Sigmoid colon (tissue), 7 donors: ENCODE results near the gene CRTAC1. TPM values are rescaled to one million over a fixed set of nuclear protein-coding genes. Genes with fewer than 3 reads are reported as not detected.

ENCODE experiments used
- DNase-seq: peaks from one replicate; pipeline ENCODE4 v3.0.0-alpha.2; 2019
- H3K27ac ChIP-seq, 4 donors: fragments of 200-600 bp; sonication (generic); one replicate each; pipeline ENCODE4 v1.5.1; 2016 to 2019; ENCODE audit warnings: mild to moderate bottlenecking in 1 of 4
- H3K27me3 ChIP-seq, 3 donors: fragments of 200-600 bp; sonication (generic); one replicate each; pipeline ENCODE4 v1.5.1; 2019; ENCODE audit warnings: mild to moderate bottlenecking in 1 of 3
- H3K36me3 ChIP-seq, 4 donors: fragments of 200-600 bp; sonication (generic); one replicate each; pipeline ENCODE4 v1.5.1; 2016 to 2019
- H3K4me1 ChIP-seq, 4 donors: fragments of 200-600 bp; sonication (generic); one replicate each; pipeline ENCODE4 v1.5.1; 2017 to 2019
- H3K4me3 ChIP-seq, 4 donors: fragments of 200-600 bp; sonication (generic); one replicate each; pipeline ENCODE4 v1.5.1; 2017 to 2019; ENCODE audit warnings: mild to moderate bottlenecking in 2 of 4, moderate library complexity in 1 of 4
- H3K9me3 ChIP-seq, 4 donors: fragments of 200-600 bp in 3 of 4; sonication (generic) in 3 of 4; one replicate each; pipeline versions ENCODE4 v1.5.1 to v1.6.1; 2013 to 2019
- CTCF ChIP-seq, 4 experiments: fragments of 450-650 bp in 3 of 4; fragments of 200-600 bp in 1 of 4; IDR thresholded peaks; one replicate each; pipeline ENCODE4 v1.5.1; 2016 to 2019; ENCODE audit warnings: antibody characterized with exemption in 4 of 4, mild to moderate bottlenecking in 3 of 4, moderate library complexity in 2 of 4
- EP300 ChIP-seq, 4 donors: sonication (generic); formaldehyde crosslinking; IDR thresholded peaks; one replicate each; pipeline ENCODE4 v1.6.1; 2017; ENCODE audit warnings: antibody characterized with exemption in 4 of 4
- POLR2A ChIP-seq, 2 donors: fragments of 450-650 bp; IDR thresholded peaks; one replicate each; pipeline ENCODE4 v1.6.1; 2016; ENCODE audit warnings: antibody characterized with exemption in 2 of 2, mild to moderate bottlenecking in 2 of 2, moderate library complexity in 2 of 2
- POLR2AphosphoS5 ChIP-seq, 4 donors: sonication (generic); formaldehyde crosslinking; IDR thresholded peaks; one replicate each; pipeline ENCODE4 v1.6.1; 2017; ENCODE audit warnings: antibody characterized with exemption in 4 of 4
- WGBS, 2 donors: extraction: QIAGEN DNeasy Blood & Tissue Kit; methylation state at CpG; one replicate each; pipeline ENCODE4 v1.1.7; 2013; 5-methylcytosine and 5-hydroxymethylcytosine counted together
- intact Hi-C: fragments of 100-400 bp; cut with DNase I; formaldehyde crosslinking; loops from one replicate; pipeline ENCODE4 v1.15.1; 2023
- polyA plus RNA-seq, 3 donors: library from polyadenylated mRNA; stranded (reverse); fragments of 200-250 nt; gene quantifications; one replicate each; pipeline ENCODE4 v1.2.3, GENCODE V29; 2013
- total RNA-seq, 4 donors: library from RNA; depleted of rRNA; stranded (reverse); fragments of >200 nt; gene quantifications; one replicate each; pipeline ENCODE4 v1.1.0, GENCODE V29; 2016
- donor health status: healthy with polysubstance abuse.
- donor health status: Bipolar disorder and iron deficiency.
- donor health status: healthy.

Gene CRTAC1
- total and polyA plus RNA-seq, 7 donors: 1.2 to 6.4 (median 2.6) TPM; not detected in 1

GRCh38 chr10:97907830-97908229, 122.6 kb downstream of the CRTAC1 start:
- Histone ChIP-seq H3K27ac (no peak overlapping the region), H3K27me3 (peaks cover 0 to 25% (median 0%) of the 10 kb centered on the region in 3 donors), H3K36me3 (no peaks in the 10 kb centered on the region), H3K4me3 (no peak overlapping the region), H3K9me3 (no peaks in the 10 kb centered on the region), H3K4me1 (no peaks in the 10 kb centered on the region)
- intact Hi-C loops: no loop called here
- no peak for TF ChIP-seq POLR2AphosphoS5 (IDR thresholded peaks at IDR 0.05)
- no peak for DNase-seq
- 84 to 85% methylated on average over 12 of the region's 12 CpGs for whole genome bisulfite sequencing, 2 donors

GRCh38 chr10:97907211-97907610, 123.2 kb downstream of the CRTAC1 start:
- no peak overlapping the region for H3K27ac ChIP-seq
- no peak overlapping the region for H3K4me3 ChIP-seq
- no peaks in the 10 kb centered on the region for H3K4me1 ChIP-seq
- peaks cover 0 to 23% (median 0%) of the 10 kb centered on the region in 3 donors for H3K27me3 ChIP-seq
- no peak for TF ChIP-seq POLR2A (IDR thresholded peaks at IDR 0.05)
- no peak for TF ChIP-seq EP300 (IDR thresholded peaks at IDR 0.05)
- TF ChIP-seq CTCF (IDR thresholded peaks at IDR 0.05): no peak
- TF ChIP-seq POLR2AphosphoS5 (IDR thresholded peaks at IDR 0.05): no peak
- intact Hi-C loops: no loop called here
- 67 to 83% methylated on average over 6 of the region's 6 CpGs for WGBS, 2 donors
- no peaks in the 10 kb centered on the region for H3K9me3 ChIP-seq
- DNase-seq: no peak
- H3K36me3 ChIP-seq: no peaks in the 10 kb centered on the region

- 77 to 87% methylated on average over 8 of the region's 8 CpGs for WGBS, 2 donors
- Histone ChIP-seq H3K4me1 (no peaks in the 10 kb centered on the region), H3K27ac (no peak overlapping the region), H3K36me3 (no peaks in the 10 kb centered on the region), H3K9me3 (no peaks in the 10 kb centered on the region), H3K27me3 (peaks cover 0 to 23% (median 0%) of the 10 kb centered on the region in 3 donors), H3K4me3 (no peak overlapping the region)
- intact Hi-C loops: no loop called here
- no peak for DNase-seq
- TF ChIP-seq POLR2A (IDR thresholded peaks at IDR 0.05) (no peak), EP300 (IDR thresholded peaks at IDR 0.05) (no peak), CTCF (IDR thresholded peaks at IDR 0.05) (no peak), POLR2AphosphoS5 (IDR thresholded peaks at IDR 0.05) (no peak)
These were observed 125.1 kb downstream of the CRTAC1 start for GRCh38 chr10:97905276-97905675.

GRCh38 chr10:97904576-97904975, 125.8 kb downstream of the CRTAC1 start:
- Histone ChIP-seq H3K27ac (no peak overlapping the region), H3K27me3 (peaks cover 0 to 29% (median 0%) of the 10 kb centered on the region in 3 donors), H3K4me1 (no peaks in the 10 kb centered on the region), H3K9me3 (no peaks in the 10 kb centered on the region), H3K4me3 (no peak overlapping the region), H3K36me3 (no peaks in the 10 kb centered on the region)
- intact Hi-C loops: no loop called here
- 85 to 87% methylated on average over 11 of the region's 11 CpGs for WGBS, 2 donors
- no peak for DNase-seq
- TF ChIP-seq CTCF (IDR thresholded peaks at IDR 0.05) (no peak), POLR2AphosphoS5 (IDR thresholded peaks at IDR 0.05) (no peak), POLR2A (IDR thresholded peaks at IDR 0.05) (no peak), EP300 (IDR thresholded peaks at IDR 0.05) (no peak)

GRCh38 chr10:97904018-97904381, 126.4 kb downstream of the CRTAC1 start:
- H3K4me3 ChIP-seq: no peak overlapping the region
- peaks cover 0 to 31% (median 0%) of the 10 kb centered on the region in 3 donors for H3K27me3 ChIP-seq
- H3K27ac ChIP-seq: no peak overlapping the region
- WGBS, 2 donors: 78 to 80% methylated on average over 5 of the region's 5 CpGs
- intact Hi-C loops: no loop called here
- H3K36me3 ChIP-seq: no peaks in the 10 kb centered on the region
- DNase-seq: no peak
- no peaks in the 10 kb centered on the region for H3K9me3 ChIP-seq
- no peak for TF ChIP-seq EP300 (IDR thresholded peaks at IDR 0.05)
- no peak for TF ChIP-seq POLR2A (IDR thresholded peaks at IDR 0.05)
- no peak for TF ChIP-seq POLR2AphosphoS5 (IDR thresholded peaks at IDR 0.05)
- TF ChIP-seq CTCF (IDR thresholded peaks at IDR 0.05): no peak
- no peaks in the 10 kb centered on the region for H3K4me1 ChIP-seq
